ENCODE measurements around the gene MED15.

Gene MED15

DNA sequence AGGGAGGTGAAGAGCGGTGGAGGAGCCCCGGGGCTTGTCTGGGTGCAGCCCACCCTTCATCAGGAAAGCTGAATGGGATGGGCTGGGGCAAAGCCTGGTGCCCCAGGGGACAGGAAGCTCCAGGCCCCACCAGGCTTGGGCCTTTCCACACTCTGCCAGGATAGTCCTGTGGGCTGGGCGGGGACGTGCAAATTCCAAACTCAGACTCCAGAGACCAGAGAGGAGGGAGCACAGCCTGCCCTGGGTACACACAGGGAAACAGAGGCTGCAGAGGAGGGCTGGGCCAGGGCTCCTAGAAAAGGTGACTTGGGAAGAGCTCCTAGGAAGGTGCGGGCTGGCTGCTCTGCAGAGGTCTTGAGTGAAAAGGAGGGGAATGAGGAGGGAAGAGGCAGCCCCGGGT, 124.7 kb downstream of the MED15 start:
- DNase-seq: no peak

DNA sequence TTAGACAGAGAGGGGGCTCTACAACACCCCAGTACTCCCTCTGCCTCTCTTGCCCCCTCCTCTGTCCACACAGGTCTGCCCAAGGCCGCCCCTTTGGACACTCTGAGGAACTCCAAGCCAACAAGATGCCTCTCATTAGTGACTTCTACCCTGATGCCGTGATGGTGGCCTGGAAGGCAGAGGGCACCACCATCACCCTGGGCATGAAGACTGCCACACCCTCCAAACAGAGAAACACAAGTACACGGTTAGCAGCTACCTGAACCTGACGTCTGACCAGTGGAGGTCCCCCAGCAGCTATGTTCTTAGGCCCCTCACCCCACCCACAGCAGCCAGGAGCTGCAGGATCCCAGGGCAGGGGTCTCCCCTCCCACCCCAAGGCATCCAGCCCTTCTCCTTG, 125.1 kb downstream of the MED15 start:
- DNase-seq: no peak

DNA sequence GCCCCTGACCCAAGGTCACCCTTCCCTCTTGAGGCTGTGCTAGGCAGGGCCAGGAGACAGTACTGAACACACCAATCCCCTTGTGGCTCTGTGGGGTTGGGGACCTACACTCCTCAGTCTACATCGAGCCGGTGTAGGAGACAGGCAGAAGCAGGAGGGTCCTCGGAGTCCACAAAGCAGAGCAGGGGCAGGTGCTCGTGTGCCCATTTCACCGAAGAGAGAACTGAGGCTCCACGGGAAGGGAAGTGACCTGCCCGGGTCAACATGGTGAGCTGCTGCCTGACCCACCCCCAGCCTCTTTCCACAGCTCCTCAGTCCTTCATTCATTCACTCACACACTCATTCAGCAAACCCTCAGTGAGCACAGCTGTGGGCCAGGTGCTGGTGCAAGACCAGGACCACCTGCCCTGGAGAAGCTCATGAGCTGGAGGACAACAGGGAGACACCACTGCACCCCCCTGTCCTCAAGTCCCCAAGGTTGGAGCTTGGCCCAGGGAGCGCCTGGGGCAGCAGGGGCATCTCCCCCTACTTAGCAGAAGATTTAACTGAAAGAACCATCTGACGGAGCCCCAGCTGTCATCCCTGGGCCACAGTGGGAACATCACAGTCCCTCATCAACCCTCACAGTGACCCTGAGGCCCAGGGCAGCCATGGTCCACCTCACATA, 127.3 kb downstream of the MED15 start:
- DNase-seq: no peak

DNA sequence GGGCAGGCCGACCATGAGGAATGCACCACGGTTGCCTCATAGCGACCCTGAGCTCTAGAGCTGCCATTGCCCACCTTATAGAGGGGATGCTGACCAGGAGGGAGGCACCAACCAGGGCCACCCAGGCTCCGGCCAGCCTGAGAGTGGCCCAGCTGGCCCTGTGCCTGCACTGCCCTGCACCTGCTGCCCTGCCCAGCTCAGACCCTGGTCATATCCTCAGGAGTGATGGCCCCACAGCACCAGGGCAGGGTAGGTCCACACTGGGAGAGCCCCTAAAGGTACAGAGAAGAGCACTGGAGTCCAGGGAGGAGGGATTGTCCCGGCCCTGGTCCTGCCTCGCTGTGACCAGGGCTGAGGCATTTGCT, 127.8 kb downstream of the MED15 start:
- no peak for DNase-seq

- DNase-seq: no peak
These were observed 128.8 kb downstream of the MED15 start for GRCh38 chr22:20636075-20636812.

- DNase-seq: no peak
These were observed 129.5 kb downstream of the MED15 start for GRCh38 chr22:20636945-20637344.
